Neural progenitor cell (in vitro differentiated cells): ENCODE results near the gene SKP2. TPM values are rescaled to one million over a fixed set of nuclear protein-coding genes. Genes with fewer than 3 reads are reported as not detected.

ENCODE experiments used
- DNase-seq: peaks from one replicate; pipeline ENCODE4 v3.0.0-alpha.2; 2016; ENCODE audit warnings: low spot score
- H2AFZ ChIP-seq: fragments of 200-600 bp; sonication (generic); replicated peaks from 2 replicates; pipeline ENCODE4 v1.6.1; 2016; ENCODE audit warnings: antibody characterized with exemption
- H3F3A ChIP-seq: fragments of 200-600 bp; sonication (generic); 2 replicates; pipeline ENCODE4 v1.6.1; 2016; ENCODE audit warnings: antibody characterized with exemption, low read depth
- H3K27ac ChIP-seq: fragments of 200-600 bp; sonication (generic); 2 replicates; pipeline ENCODE4 v1.5.1; 2016; ENCODE audit warnings: mild to moderate bottlenecking
- H3K27me3 ChIP-seq: fragments of 200-600 bp; sonication (generic); 2 replicates; pipeline ENCODE4 v1.6.1; 2016; ENCODE audit warnings: mild to moderate bottlenecking, moderate library complexity
- H3K36me3 ChIP-seq: fragments of 200-600 bp; sonication (generic); 2 replicates; pipeline ENCODE4 v1.5.1; 2016
- H3K4me1 ChIP-seq: fragments of 200-600 bp; sonication (generic); 2 replicates; pipeline ENCODE4 v1.6.1; 2016; ENCODE audit warnings: mixed run types
- H3K4me2 ChIP-seq: fragments of 200-600 bp; sonication (generic); 2 replicates; pipeline ENCODE4 v1.6.1; 2016
- H3K4me3 ChIP-seq: fragments of 200-600 bp; sonication (generic); 2 replicates; pipeline ENCODE4 v1.5.1; 2016
- H3K79me2 ChIP-seq: fragments of 200-600 bp; sonication (generic); 2 replicates; pipeline ENCODE4 v1.6.1; 2016; ENCODE audit warnings: low read depth
- H3K9ac ChIP-seq: fragments of 200-600 bp; sonication (generic); 2 replicates; pipeline ENCODE4 v1.6.1; 2016
- H3K9me3 ChIP-seq: fragments of 200-600 bp; sonication (generic); 2 replicates; pipeline ENCODE4 v1.5.1; 2016; ENCODE audit warnings: low read depth
- H4K20me1 ChIP-seq: fragments of 200-600 bp; sonication (generic); 2 replicates; pipeline ENCODE4 v1.6.1; 2016; ENCODE audit warnings: low read depth
- H3K27ac Mint-ChIP-seq: 3 replicates; pipeline ENCODE4 v1.8.0; 2021; ENCODE audit warnings: mixed read lengths
- H3K27me3 Mint-ChIP-seq: 2 replicates; pipeline ENCODE4 v1.8.0; 2022; ENCODE audit warnings: low read depth, mild to moderate bottlenecking, inconsistent platforms, moderate library complexity, mixed read lengths; ENCODE audit not compliant: insufficient read depth
- H3K36me3 Mint-ChIP-seq: 3 replicates; pipeline ENCODE4 v1.8.0; 2021; ENCODE audit warnings: mixed read lengths
- H3K4me1 Mint-ChIP-seq: 3 replicates; pipeline ENCODE4 v1.8.0; 2021; ENCODE audit warnings: mixed read lengths
- H3K4me3 Mint-ChIP-seq: 3 replicates; pipeline ENCODE4 v1.8.0; 2021; ENCODE audit warnings: mild to moderate bottlenecking, moderate library complexity, mixed read lengths
- H3K9me3 Mint-ChIP-seq: 3 replicates; pipeline ENCODE4 v1.8.0; 2020; ENCODE audit warnings: mixed read lengths
- EZH2 ChIP-seq: fragments of 200-600 bp; sonication (generic); IDR thresholded peaks from 2 replicates; pipeline ENCODE4 v1.6.1; 2017; ENCODE audit warnings: antibody characterized with exemption, mild to moderate bottlenecking, moderate library complexity
- EZH2phosphoT487 ChIP-seq: fragments of 200-600 bp; sonication (generic); IDR thresholded peaks from 2 replicates; pipeline ENCODE4 v1.6.1; 2017; ENCODE audit warnings: antibody characterized with exemption
- total RNA-seq: library from RNA; depleted of rRNA; stranded (reverse); fragments of >200 nt; gene quantifications from 2 replicates; pipeline ENCODE4 v1.2.3, GENCODE V29; 2015; ENCODE audit warnings: low replicate concordance
- TF ChIP-seq, protein P1 (sequence below): fragments of 200-600 bp; sonication (generic); IDR thresholded peaks from 2 replicates; pipeline ENCODE4 v1.5.1; 2017; ENCODE audit warnings: antibody characterized with exemption, mild to moderate bottlenecking

The SKP2 gene
- total RNA-seq, 1 donor from 2014 or later, result 93.4 TPM

DNA sequence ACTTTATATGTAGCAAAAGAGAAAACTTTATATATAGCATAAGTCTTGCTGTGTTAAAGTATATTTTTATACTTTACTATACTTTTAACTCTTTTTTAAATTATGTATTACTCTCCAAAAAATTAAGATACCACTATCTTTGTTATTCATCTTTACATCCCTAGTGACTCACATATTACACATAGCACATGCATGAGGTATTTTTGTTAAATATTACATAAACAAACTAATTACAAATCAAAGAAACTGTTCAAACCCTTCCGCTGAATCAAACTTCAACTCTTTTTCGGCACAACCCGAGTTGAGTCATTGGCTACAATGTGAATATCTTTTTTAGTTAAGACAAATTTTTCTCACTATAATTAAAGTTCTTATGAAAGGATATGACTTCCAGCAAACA lies 57.8 kb downstream of the SKP2 start:
- no peak overlapping the region for H3K27ac Mint-ChIP-seq
- H3K4me3 ChIP-seq, result no peak overlapping the region
- no peak for DNase-seq
- H3K4me1 ChIP-seq, result no peaks in the 10 kb centered on the region
- no peaks in the 10 kb centered on the region for H3K79me2 ChIP-seq
- TF ChIP-seq, protein P1, sequence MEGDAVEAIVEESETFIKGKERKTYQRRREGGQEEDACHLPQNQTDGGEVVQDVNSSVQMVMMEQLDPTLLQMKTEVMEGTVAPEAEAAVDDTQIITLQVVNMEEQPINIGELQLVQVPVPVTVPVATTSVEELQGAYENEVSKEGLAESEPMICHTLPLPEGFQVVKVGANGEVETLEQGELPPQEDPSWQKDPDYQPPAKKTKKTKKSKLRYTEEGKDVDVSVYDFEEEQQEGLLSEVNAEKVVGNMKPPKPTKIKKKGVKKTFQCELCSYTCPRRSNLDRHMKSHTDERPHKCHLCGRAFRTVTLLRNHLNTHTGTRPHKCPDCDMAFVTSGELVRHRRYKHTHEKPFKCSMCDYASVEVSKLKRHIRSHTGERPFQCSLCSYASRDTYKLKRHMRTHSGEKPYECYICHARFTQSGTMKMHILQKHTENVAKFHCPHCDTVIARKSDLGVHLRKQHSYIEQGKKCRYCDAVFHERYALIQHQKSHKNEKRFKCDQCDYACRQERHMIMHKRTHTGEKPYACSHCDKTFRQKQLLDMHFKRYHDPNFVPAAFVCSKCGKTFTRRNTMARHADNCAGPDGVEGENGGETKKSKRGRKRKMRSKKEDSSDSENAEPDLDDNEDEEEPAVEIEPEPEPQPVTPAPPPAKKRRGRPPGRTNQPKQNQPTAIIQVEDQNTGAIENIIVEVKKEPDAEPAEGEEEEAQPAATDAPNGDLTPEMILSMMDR, result no peak
- TF ChIP-seq EZH2phosphoT487, result no peak
- TF ChIP-seq EZH2, result no peak
- no peaks in the 10 kb centered on the region for H3K4me1 Mint-ChIP-seq
- H3K27me3 ChIP-seq, result no peaks in the 10 kb centered on the region
- H3F3A ChIP-seq, result no peaks in the 10 kb centered on the region
- no peak overlapping the region for H3K9ac ChIP-seq
- H3K9me3 ChIP-seq, result no peaks in the 10 kb centered on the region
- no peak overlapping the region for H2AFZ ChIP-seq
- no peak overlapping the region for H3K4me2 ChIP-seq
- no peak overlapping the region for H3K27ac ChIP-seq
- H3K9me3 Mint-ChIP-seq, result no peaks in the 10 kb centered on the region
- peaks cover 9% of the 10 kb centered on the region for H3K36me3 ChIP-seq
- no peaks in the 10 kb centered on the region for H3K27me3 Mint-ChIP-seq
- H3K4me3 Mint-ChIP-seq, result no peak overlapping the region
- H3K36me3 Mint-ChIP-seq, result peaks cover 20% of the 10 kb centered on the region
- no peaks in the 10 kb centered on the region for H4K20me1 ChIP-seq

DNA sequence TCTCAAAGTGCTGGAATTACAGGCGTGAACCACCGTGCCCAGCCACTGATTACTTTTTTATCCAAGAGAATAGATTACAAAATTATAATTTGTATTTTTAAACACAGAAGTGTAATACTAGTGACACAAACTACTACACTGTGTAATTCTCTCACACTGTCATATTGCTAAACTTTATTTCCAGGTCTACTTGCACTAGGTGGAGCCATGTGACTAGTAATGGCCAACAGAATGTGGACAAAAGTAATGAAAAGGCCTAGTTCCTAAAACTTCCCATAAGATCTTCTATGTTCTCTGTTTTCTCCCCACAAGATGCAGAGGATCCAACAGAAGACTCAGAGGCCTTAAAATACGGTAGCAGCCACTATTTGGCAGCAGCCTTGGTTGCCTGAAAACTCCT lies 62.5 kb downstream of the SKP2 start:
- Mint-ChIP-seq H3K27me3 (no peaks in the 10 kb centered on the region), H3K36me3 (peaks cover 12% of the 10 kb centered on the region), H3K9me3 (no peaks in the 10 kb centered on the region), H3K4me3 (no peak overlapping the region), H3K4me1 (no peaks in the 10 kb centered on the region), H3K27ac (no peak overlapping the region)
- no peak overlapping the region for H3K4me3 ChIP-seq
- TF ChIP-seq, protein P1, result peak; percentile 24
- TF ChIP-seq EZH2phosphoT487, result no peak
- no peak for TF ChIP-seq EZH2
- H3K9me3 ChIP-seq, result no peaks in the 10 kb centered on the region
- H3K4me2 ChIP-seq, result no peak overlapping the region
- no peak overlapping the region for H2AFZ ChIP-seq
- peaks cover 10% of the 10 kb centered on the region for H3K36me3 ChIP-seq
- H3K27ac ChIP-seq, result no peak overlapping the region
- H3K4me1 ChIP-seq, result no peaks in the 10 kb centered on the region
- DNase-seq, result no peak
- no peaks in the 10 kb centered on the region for H3K79me2 ChIP-seq
- H3K27me3 ChIP-seq, result no peaks in the 10 kb centered on the region
- no peaks in the 10 kb centered on the region for H3F3A ChIP-seq
- H4K20me1 ChIP-seq, result no peaks in the 10 kb centered on the region
- no peak overlapping the region for H3K9ac ChIP-seq

DNA sequence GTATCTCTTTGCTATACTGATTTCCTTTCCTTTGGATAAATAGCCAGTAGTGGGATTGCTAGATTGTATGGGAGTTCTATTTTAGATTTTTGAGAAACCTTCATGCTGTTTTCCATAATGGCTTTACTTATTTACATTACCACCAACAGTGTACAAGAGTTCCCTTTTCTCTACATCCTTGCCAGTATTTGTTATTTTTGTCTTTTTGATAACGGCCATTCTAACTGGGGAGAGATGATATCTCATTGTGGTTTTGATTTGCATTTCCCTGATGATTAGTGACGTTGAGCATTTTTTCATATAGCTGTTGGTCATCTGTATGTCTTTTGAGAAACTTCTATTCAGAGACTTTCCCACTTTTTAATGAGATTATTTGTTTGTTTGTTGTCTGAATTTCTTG lies 64.0 kb downstream of the SKP2 start:
- H3K4me3 ChIP-seq, result no peak overlapping the region
- no peak for DNase-seq
- H3K36me3 ChIP-seq, result peaks cover 13% of the 10 kb centered on the region
- H3K27ac ChIP-seq, result no peak overlapping the region
- Mint-ChIP-seq H3K36me3 (peaks cover 15% of the 10 kb centered on the region), H3K4me1 (no peaks in the 10 kb centered on the region), H3K4me3 (no peak overlapping the region), H3K27me3 (no peaks in the 10 kb centered on the region), H3K27ac (no peak overlapping the region), H3K9me3 (no peaks in the 10 kb centered on the region)
- H2AFZ ChIP-seq, result no peak overlapping the region
- no peaks in the 10 kb centered on the region for H3K4me1 ChIP-seq
- no peaks in the 10 kb centered on the region for H3K9me3 ChIP-seq
- H3K79me2 ChIP-seq, result no peaks in the 10 kb centered on the region
- H4K20me1 ChIP-seq, result no peaks in the 10 kb centered on the region
- H3F3A ChIP-seq, result no peaks in the 10 kb centered on the region
- no peaks in the 10 kb centered on the region for H3K27me3 ChIP-seq
- H3K9ac ChIP-seq, result no peak overlapping the region
- no peak for TF ChIP-seq EZH2
- TF ChIP-seq EZH2phosphoT487, result no peak
- TF ChIP-seq, protein P1, result no peak
- H3K4me2 ChIP-seq, result no peak overlapping the region
